Measurements from ENCODE around the gene FAM89A. TPM values are rescaled to one million over a fixed set of nuclear protein-coding genes. Genes with fewer than 3 reads are reported as not detected.

The FAM89A gene
- polyA plus RNA-seq, 1 of the 3 experiments (the other 2 are of a cell fraction) = 2.7 TPM

DNA sequence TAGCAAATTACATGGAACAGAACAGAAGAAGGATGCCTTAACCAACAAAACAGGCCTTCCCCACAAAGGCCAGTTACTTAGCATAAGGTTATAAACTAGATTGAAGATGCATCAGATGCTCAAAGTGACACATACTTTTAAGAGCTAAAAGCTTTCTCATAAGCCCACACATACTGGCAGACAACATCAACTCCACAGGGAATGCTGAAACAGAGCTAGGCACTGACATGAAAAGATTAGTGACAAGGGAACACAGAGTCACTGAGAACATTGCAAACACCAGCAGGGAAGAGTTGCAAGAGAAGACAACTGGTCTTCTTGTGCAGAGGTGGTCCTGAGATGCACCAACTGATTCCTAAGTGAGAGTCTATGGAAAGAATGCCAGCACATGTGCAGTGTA lies 68.3 kb downstream of the FAM89A start:
- DNase-seq = no peak
- peaks cover 6% of the 10 kb centered on the region in 2 experiments for H3K36me3 ChIP-seq (replicated peaks in 1 of 2; ENCODE audit: control insufficient read depth in 1 of 2, insufficient read depth in 2 of 2, low read length in 1 of 2)
- H3K9me3 ChIP-seq = no peaks in the 10 kb centered on the region
- H4K20me1 ChIP-seq (ENCODE audit: insufficient read depth) = no peaks in the 10 kb centered on the region
- CTCF ChIA-PET = no interaction called here
- TF ChIP-seq, protein P1, sequence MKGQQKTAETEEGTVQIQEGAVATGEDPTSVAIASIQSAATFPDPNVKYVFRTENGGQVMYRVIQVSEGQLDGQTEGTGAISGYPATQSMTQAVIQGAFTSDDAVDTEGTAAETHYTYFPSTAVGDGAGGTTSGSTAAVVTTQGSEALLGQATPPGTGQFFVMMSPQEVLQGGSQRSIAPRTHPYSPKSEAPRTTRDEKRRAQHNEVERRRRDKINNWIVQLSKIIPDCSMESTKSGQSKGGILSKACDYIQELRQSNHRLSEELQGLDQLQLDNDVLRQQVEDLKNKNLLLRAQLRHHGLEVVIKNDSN (IDR thresholded peaks at IDR 0.05; ENCODE audit: borderline replicate concordance, low read depth) = no peak
- TF ChIP-seq MEF2A (IDR thresholded peaks at IDR 0.05; ENCODE audit: borderline replicate concordance, low read depth) = no peak
- H3K9ac ChIP-seq = no peak overlapping the region
- POLR2A ChIA-PET = no interaction called here
- H3K27ac ChIP-seq (ENCODE audit: low read depth in 2 of 2, low read length in 1 of 2) = no peak overlapping the region
- H3K9me2 ChIP-seq = no peaks in the 10 kb centered on the region
- no peaks in the 10 kb centered on the region for H3K27me3 ChIP-seq (ENCODE audit: insufficient read depth)
- peaks cover 0 to under 1% of the 10 kb centered on the region in 2 experiments; a peak in 2 of 4 replicates for H3K4me1 ChIP-seq (ENCODE audit: control insufficient read depth in 1 of 2, insufficient read depth in 2 of 2, low read depth in 1 of 2, low read length in 1 of 2)
- H3F3A ChIP-seq (replicated peaks; ENCODE audit: insufficient read depth) = peaks cover 5% of the 10 kb centered on the region
- no peak overlapping the region for H3K4me3 ChIP-seq (ENCODE audit: low read depth in 2 of 2, low read length in 1 of 2)
- no peak overlapping the region for H2AFZ ChIP-seq (ENCODE audit: low read depth)
- H3K79me2 ChIP-seq (ENCODE audit: insufficient read depth) = peaks cover 9% of the 10 kb centered on the region; the same call in 1 of the 2 replicates
- no peak overlapping the region for H3K4me2 ChIP-seq

DNA sequence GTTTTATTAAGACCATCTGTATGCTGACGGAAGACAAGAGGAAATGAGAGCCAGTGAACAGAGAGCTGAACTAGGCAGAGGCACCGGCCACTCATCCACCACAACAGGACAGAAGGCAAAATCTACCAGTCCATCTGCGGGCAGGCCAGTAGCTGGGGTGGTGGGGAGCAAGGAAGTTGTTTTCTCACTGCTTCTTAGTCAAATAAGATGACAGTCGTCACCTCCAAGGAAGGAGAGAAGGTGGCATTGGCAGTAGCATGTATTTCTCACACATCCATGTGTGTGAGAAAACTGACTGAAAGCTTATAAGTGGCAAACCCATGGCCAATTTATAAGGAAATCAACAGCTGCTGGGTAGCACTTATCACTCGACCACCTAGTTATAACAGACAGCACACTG lies 69.6 kb downstream of the FAM89A start:
- no peaks in the 10 kb centered on the region for H3K9me2 ChIP-seq
- H3K9ac ChIP-seq = no peak overlapping the region
- TF ChIP-seq YY1 (IDR thresholded peaks at IDR 0.05; ENCODE audit: low read depth) (no peak), JUND (IDR thresholded peaks at IDR 0.05) (no peak), TEAD4 (IDR thresholded peaks at IDR 0.05; ENCODE audit: borderline replicate concordance, insufficient read depth) (no peak), TAF1 (IDR thresholded peaks at IDR 0.05; ENCODE audit: borderline replicate concordance, low read depth, low read length) (no peak), REST (IDR thresholded peaks at IDR 0.05; ENCODE audit: low read depth, low read length) (no peak), FOXM1 (IDR thresholded peaks at IDR 0.05; ENCODE audit: low read depth) (no peak), RAD21 (IDR thresholded peaks at IDR 0.05; ENCODE audit: low read length) (no peak), ZBTB33 (IDR thresholded peaks at IDR 0.05; ENCODE audit: borderline replicate concordance, low read depth) (no peak), GATA2 (CRISPR knock-in tag; IDR thresholded peaks at IDR 0.05) (no peak)
- TF ChIP-seq, protein P1 (IDR thresholded peaks at IDR 0.05; ENCODE audit: borderline replicate concordance, low read depth) = no peak
- no peaks in the 10 kb centered on the region for H3K9me3 ChIP-seq
- H3K4me2 ChIP-seq = no peak overlapping the region
- no peaks in the 10 kb centered on the region for H3K36me3 ChIP-seq (replicated peaks in 1 of 2; ENCODE audit: control insufficient read depth in 1 of 2, insufficient read depth in 2 of 2, low read length in 1 of 2)
- no peak for DNase-seq
- H4K20me1 ChIP-seq (ENCODE audit: insufficient read depth) = no peaks in the 10 kb centered on the region
- H3K79me2 ChIP-seq (ENCODE audit: insufficient read depth) = no peaks in the 10 kb centered on the region
- no peak overlapping the region for H2AFZ ChIP-seq (ENCODE audit: low read depth)
- H3K4me3 ChIP-seq (ENCODE audit: low read depth in 2 of 2, low read length in 1 of 2) = no peak overlapping the region
- WGBS (ENCODE audit: low lambda C conversion rate) = 87% methylated on average over 5 of the region's 5 CpGs
- ChIA-PET CTCF (interaction anchor here (1.1 kb wide), 1 partner anchor 21 kb away, joined by 3 read pairs; no protein-coding TSS in a partner anchor), POLR2A (no interaction called here)
- H3K27me3 ChIP-seq (ENCODE audit: insufficient read depth) = no peaks in the 10 kb centered on the region
- peaks cover 5% of the 10 kb centered on the region for H3F3A ChIP-seq (replicated peaks; ENCODE audit: insufficient read depth)
- H3K4me1 ChIP-seq (ENCODE audit: control insufficient read depth in 1 of 2, insufficient read depth in 2 of 2, low read depth in 1 of 2, low read length in 1 of 2) = peaks cover 0 to 4% of the 10 kb centered on the region in 2 experiments; a peak in 2 of 4 replicates
- no peak overlapping the region for H3K27ac ChIP-seq (ENCODE audit: low read depth in 2 of 2, low read length in 1 of 2)
